D721Med (cell line): ENCODE data around the gene GALNT2.

ENCODE experiments used
- DNase-seq: peaks from one replicate; pipeline ENCODE4 v3.0.0; 2011; ENCODE audit warnings: low spot score; ENCODE audit not compliant: insufficient read length
- FAIRE-seq: peaks from 2 replicates; lab custom pipeline; 2011; peaks lifted over from hg19 to GRCh38; lab: Jason Lieb, UNC
- CTCF ChIP-seq: IDR thresholded peaks from 2 replicates; pipeline ENCODE4 v1.5.1; 2012; ENCODE audit warnings: mild to moderate bottlenecking, control low read depth; ENCODE audit not compliant: insufficient read depth; ENCODE audit errors: missing control alignments

The GALNT2 gene

GRCh38 chr1:230283678-230284077, 216.6 kb downstream of the GALNT2 start:
- DNase-seq: no peak
- FAIRE-seq: no peak
- no peak for TF ChIP-seq CTCF

- DNase-seq: no peak
- TF ChIP-seq CTCF: no peak
These were observed 217.9 kb downstream of the GALNT2 start for GRCh38 chr1:230284891-230285290.

GRCh38 chr1:230285351-230285750, 218.3 kb downstream of the GALNT2 start:
- TF ChIP-seq CTCF: no peak
- no peak for DNase-seq
- FAIRE-seq: no peak

More at GRCh38 chr1:230284891-230285290, 217.9 kb downstream of the GALNT2 start:
- no peak for FAIRE-seq

GRCh38 chr1:230286166-230286889, 219.3 kb downstream of the GALNT2 start:
- FAIRE-seq (no peak), DNase-seq (no peak)
- no peak for TF ChIP-seq CTCF

GRCh38 chr1:230286890-230287269, 219.8 kb downstream of the GALNT2 start:
- no peak for DNase-seq
- no peak for TF ChIP-seq CTCF
- FAIRE-seq: no peak

GRCh38 chr1:230287674-230288315, 220.8 kb downstream of the GALNT2 start:
- FAIRE-seq (no peak), DNase-seq (no peak)
- no peak for TF ChIP-seq CTCF
